ENCODE results near the gene MEGF11.

DNA sequence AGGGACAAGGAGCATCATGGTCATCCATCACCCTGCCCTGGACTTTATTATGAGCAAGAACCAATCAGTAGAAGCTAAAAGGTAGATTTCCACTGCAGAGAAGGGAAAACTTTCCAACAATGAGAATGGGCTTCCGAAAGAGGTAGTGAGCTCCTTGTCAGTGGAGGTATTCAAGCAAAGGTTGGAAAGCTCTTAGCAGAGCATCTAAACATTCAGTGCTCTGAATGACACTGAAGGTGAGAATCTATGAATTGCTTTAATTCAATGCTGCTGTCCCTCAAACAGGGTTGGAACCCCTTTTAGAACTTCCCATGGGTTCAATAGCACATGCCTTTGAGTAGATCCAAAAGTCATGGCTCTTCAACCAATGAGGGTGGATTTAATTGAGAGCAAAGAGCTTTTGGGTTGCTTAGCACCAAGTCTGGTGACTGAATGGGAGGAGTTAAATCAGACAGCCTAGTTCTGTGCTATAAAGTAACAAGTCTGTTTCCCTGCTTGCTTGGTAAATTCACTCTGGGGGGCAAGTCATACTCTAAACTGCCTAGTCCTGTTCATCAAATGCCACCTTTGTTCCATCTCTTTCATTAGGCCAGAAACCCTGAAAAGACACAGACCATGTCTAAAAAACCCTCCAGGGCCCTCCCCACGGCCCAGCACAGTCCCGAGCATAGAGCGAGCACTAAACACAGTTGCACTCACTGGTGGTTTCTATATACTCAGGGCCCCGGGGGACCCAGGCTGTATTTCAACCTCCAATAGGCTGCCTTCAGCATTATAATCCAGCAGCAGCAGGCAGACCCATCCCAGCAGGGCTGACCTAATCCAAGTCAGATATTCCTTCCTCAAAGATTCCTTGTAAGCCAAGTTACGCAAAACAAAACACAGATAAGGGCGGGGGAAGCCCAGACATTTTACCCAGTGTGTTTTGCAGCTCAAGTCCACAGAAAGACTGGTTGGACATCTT lies 161.2 kb downstream of the MEGF11 start:
- TF ChIP-seq POLR2A (IDR thresholded peaks at IDR 0.05) (no peak), POLR2AphosphoS5 (IDR thresholded peaks at IDR 0.05) (no peak), CTCF (IDR thresholded peaks at IDR 0.05 in 8 of 11, conservative IDR thresholded peaks at IDR 0.05 in 3 of 11) (no peak)
